ENCODE data around the gene MSANTD3.
"Not testable (repeated sequence)": the region's sequence is repeated elsewhere in the genome, so short reads cannot be mapped to it uniquely, and the experiment has no call there.

- TF ChIP-seq EZH2 (IDR thresholded peaks at IDR 0.05; ENCODE audit: borderline replicate concordance, low read depth, low read length, poor library complexity, severe bottlenecking); CTCF (conservative IDR thresholded peaks at IDR 0.05; ENCODE audit: low read depth, low read length): not testable (repeated sequence)
Measured at GRCh38 chr9:100421116-100421515, 5.8 kb upstream of the MSANTD3 start.

Measured in A673 (cell line).